ENCODE data around the gene EFHC2.

DNA sequence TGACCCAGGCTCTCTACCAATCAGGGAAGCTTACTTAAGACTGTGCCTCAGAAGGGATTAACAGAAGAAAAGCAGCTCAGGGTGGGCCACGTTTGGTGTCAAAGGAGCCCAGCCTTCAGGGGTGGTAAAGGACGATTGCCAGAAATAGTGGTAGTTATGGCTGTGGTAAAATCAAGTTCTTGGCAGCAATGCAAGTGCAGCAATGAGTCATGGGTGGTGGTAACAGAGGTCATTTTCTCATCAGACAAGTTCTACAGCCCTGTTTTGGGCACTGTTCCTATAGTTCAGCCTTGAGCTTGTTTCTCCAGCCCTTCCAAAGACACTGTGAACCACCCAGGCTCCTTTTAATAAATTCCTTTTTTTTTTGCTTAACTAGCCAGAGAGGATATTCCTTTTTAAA is 120.3 kb downstream of the EFHC2 start:
- TF ChIP-seq, protein P1, sequence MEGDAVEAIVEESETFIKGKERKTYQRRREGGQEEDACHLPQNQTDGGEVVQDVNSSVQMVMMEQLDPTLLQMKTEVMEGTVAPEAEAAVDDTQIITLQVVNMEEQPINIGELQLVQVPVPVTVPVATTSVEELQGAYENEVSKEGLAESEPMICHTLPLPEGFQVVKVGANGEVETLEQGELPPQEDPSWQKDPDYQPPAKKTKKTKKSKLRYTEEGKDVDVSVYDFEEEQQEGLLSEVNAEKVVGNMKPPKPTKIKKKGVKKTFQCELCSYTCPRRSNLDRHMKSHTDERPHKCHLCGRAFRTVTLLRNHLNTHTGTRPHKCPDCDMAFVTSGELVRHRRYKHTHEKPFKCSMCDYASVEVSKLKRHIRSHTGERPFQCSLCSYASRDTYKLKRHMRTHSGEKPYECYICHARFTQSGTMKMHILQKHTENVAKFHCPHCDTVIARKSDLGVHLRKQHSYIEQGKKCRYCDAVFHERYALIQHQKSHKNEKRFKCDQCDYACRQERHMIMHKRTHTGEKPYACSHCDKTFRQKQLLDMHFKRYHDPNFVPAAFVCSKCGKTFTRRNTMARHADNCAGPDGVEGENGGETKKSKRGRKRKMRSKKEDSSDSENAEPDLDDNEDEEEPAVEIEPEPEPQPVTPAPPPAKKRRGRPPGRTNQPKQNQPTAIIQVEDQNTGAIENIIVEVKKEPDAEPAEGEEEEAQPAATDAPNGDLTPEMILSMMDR (tag by site-specific recombination; IDR thresholded peaks at IDR 0.05), result no peak
- TF ChIP-seq ZNF274 (IDR thresholded peaks at IDR 0.05; ENCODE audit: low read length), result no peak
- TF ChIP-seq ZNF274 (tag by site-specific recombination; IDR thresholded peaks at IDR 0.05; ENCODE audit: borderline replicate concordance), result no peak
- TF ChIP-seq ZNF521 (tag by site-specific recombination; IDR thresholded peaks at IDR 0.05), result no peak
- no peak for TF ChIP-seq KLF10 (tag by site-specific recombination; IDR thresholded peaks at IDR 0.05)
- no peak for TF ChIP-seq ZNF623 (tag by site-specific recombination; IDR thresholded peaks at IDR 0.05)
- TF ChIP-seq, protein P2, sequence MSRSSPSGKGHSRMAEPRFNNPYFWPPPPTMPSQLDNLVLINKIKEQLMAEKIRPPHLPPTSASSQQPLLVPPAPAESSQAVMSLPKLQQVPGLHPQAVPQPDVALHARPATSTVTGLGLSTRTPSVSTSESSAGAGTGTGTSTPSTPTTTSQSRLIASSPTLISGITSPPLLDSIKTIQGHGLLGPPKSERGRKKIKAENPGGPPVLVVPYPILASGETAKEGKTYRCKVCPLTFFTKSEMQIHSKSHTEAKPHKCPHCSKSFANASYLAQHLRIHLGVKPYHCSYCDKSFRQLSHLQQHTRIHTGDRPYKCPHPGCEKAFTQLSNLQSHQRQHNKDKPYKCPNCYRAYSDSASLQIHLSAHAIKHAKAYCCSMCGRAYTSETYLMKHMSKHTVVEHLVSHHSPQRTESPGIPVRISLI (tag by site-specific recombination; IDR thresholded peaks at IDR 0.05), result no peak
- TF ChIP-seq, protein P3, sequence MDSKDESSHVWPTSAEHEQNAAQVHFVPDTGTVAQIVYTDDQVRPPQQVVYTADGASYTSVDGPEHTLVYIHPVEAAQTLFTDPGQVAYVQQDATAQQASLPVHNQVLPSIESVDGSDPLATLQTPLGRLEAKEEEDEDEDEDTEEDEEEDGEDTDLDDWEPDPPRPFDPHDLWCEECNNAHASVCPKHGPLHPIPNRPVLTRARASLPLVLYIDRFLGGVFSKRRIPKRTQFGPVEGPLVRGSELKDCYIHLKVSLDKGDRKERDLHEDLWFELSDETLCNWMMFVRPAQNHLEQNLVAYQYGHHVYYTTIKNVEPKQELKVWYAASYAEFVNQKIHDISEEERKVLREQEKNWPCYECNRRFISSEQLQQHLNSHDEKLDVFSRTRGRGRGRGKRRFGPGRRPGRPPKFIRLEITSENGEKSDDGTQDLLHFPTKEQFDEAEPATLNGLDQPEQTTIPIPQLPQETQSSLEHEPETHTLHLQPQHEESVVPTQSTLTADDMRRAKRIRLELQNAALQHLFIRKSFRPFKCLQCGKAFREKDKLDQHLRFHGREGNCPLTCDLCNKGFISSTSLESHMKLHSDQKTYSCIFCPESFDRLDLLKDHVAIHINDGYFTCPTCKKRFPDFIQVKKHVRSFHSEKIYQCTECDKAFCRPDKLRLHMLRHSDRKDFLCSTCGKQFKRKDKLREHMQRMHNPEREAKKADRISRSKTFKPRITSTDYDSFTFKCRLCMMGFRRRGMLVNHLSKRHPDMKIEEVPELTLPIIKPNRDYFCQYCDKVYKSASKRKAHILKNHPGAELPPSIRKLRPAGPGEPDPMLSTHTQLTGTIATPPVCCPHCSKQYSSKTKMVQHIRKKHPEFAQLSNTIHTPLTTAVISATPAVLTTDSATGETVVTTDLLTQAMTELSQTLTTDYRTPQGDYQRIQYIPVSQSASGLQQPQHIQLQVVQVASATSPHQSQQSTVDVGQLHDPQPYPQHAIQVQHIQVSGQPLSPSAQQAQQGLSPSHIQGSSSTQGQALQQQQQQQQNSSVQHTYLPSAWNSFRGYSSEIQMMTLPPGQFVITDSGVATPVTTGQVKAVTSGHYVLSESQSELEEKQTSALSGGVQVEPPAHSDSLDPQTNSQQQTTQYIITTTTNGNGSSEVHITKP (tag by site-specific recombination; IDR thresholded peaks at IDR 0.05), result no peak
- TF ChIP-seq BCL11A (tag by site-specific recombination; IDR thresholded peaks at IDR 0.05; ENCODE audit: low read depth), result no peak
- TF ChIP-seq ZNF350 (tag by site-specific recombination; IDR thresholded peaks at IDR 0.05), result no peak
- no peak for TF ChIP-seq ZBTB20 (tag by site-specific recombination; IDR thresholded peaks at IDR 0.05)

All from HEK293 (cell line).